Activated T-helper 1 cell treated with anti-CD3 and anti-CD28 coated beads, Interleukin-12 subunit alpha, Interleukin-12 subunit beta, Interleukin-2, Interleukin-4 antibody, amounts not matched to agents 30 ng/mL and 10 ng/mL and 1 ng/mL, durations not matched to agents 14 hours and 24 hours and 36 hours (primary cell): ENCODE results near the gene MAMSTR. TPM values are rescaled to one million over a fixed set of nuclear protein-coding genes. Genes with fewer than 3 reads are reported as not detected.
A peak's percentile ranks its signal among the peaks of the same experiment; 100 is the strongest.
"Not testable (repeated sequence)": the region's sequence is repeated elsewhere in the genome, so short reads cannot be mapped to it uniquely, and the experiment has no call there.

Experiments
- DNase-seq: peaks from one replicate; pipeline ENCODE4 v3.0.0; 2021; ENCODE audit warnings: low spot score
- H3K27ac Mint-ChIP-seq: one replicate; pipeline ENCODE4 v1.8.0; 2021; ENCODE audit warnings: mild to moderate bottlenecking, mixed read lengths
- H3K27me3 Mint-ChIP-seq: one replicate; pipeline ENCODE4 v1.8.0; 2022; ENCODE audit warnings: mild to moderate bottlenecking, moderate library complexity, mixed read lengths; ENCODE audit not compliant: insufficient read depth
- H3K36me3 Mint-ChIP-seq: one replicate; pipeline ENCODE4 v1.8.0; 2021; ENCODE audit warnings: low read depth, mixed read lengths
- H3K4me1 Mint-ChIP-seq: one replicate; pipeline ENCODE4 v1.8.0; 2021; ENCODE audit warnings: low read depth, mixed read lengths
- H3K4me3 Mint-ChIP-seq: one replicate; pipeline ENCODE4 v1.8.0; 2021; ENCODE audit warnings: mild to moderate bottlenecking, moderate library complexity, mixed read lengths
- H3K9me3 Mint-ChIP-seq: one replicate; pipeline ENCODE4 v1.8.0; 2021; ENCODE audit warnings: mixed read lengths
- intact Hi-C: fragments of 100-400 bp; cut with micrococcal nuclease; formaldehyde crosslinking; loops from one replicate; pipeline ENCODE4 v1.15.1; 2024
- total RNA-seq: library from RNA; stranded (reverse); gene quantifications from 2 replicates; pipeline ENCODE4 v1.2.3, GENCODE V29; 2022

The MAMSTR gene
- total RNA-seq, 1 donor from 2014 or later = 1.7 TPM

- Mint-ChIP-seq H3K27ac (no peak overlapping the region), H3K9me3 (peaks cover 17% of the 10 kb centered on the region), H3K4me1 (peaks cover 31% of the 10 kb centered on the region), H3K27me3 (no peaks in the 10 kb centered on the region), H3K36me3 (peaks cover 13% of the 10 kb centered on the region), H3K4me3 (peak overlapping the region; percentile 37)
- DNase-seq = no peak
- intact Hi-C loops = loop anchor here (10.0 kb wide), 3 partner anchors 243 to 1677 kb away; partner anchors contain the start of genes C19orf73, FTL, LIN7B and PPFIA3
Measured at GRCh38 chr19:48722196-48722708, 2.7 kb upstream of the MAMSTR start.

- H3K9me3 Mint-ChIP-seq = peaks cover 11% of the 10 kb centered on the region
- H3K4me3 Mint-ChIP-seq = peak overlapping the region; percentile 92
- intact Hi-C loops = loop anchor here (1.0 to 10.0 kb wide), 8 partner anchors 18 to 1676 kb away; partner anchors contain the start of genes C19orf73, FTL, LIN7B and PPFIA3
- peak; percentile 91 for DNase-seq
- no peaks in the 10 kb centered on the region for H3K27me3 Mint-ChIP-seq
- peaks cover 23% of the 10 kb centered on the region for H3K4me1 Mint-ChIP-seq
- H3K27ac Mint-ChIP-seq = peak overlapping the region; percentile 98
- peaks cover 7% of the 10 kb centered on the region for H3K36me3 Mint-ChIP-seq
Measured at GRCh38 chr19:48720613-48721296, 1.2 kb upstream of the MAMSTR start.

- Mint-ChIP-seq H3K4me3 (peak overlapping the region; percentile 92), H3K27me3 (no peaks in the 10 kb centered on the region), H3K27ac (no peak overlapping the region), H3K9me3 (peaks cover 6% of the 10 kb centered on the region), H3K36me3 (peaks cover 5% of the 10 kb centered on the region), H3K4me1 (peaks cover 18% of the 10 kb centered on the region)
- no peak for DNase-seq
- intact Hi-C loops = loop anchor here (2.0 to 10.0 kb wide), 4 partner anchors 75 to 1675 kb away; partner anchors contain the start of genes C19orf73, FTL, LIN7B and PPFIA3
Measured at GRCh38 chr19:48720251-48720612, 707 bp upstream of the MAMSTR start.

GRCh38 chr19:48718711-48719231, 754 bp downstream of the MAMSTR start:
- no peaks in the 10 kb centered on the region for H3K27me3 Mint-ChIP-seq

GRCh38 chr19:48718106-48718505, 1.4 kb downstream of the MAMSTR start:
- H3K27ac Mint-ChIP-seq, H3K4me3 Mint-ChIP-seq, DNase-seq, H3K36me3 Mint-ChIP-seq, H3K27me3 Mint-ChIP-seq, H3K9me3 Mint-ChIP-seq: not testable (repeated sequence)
- intact Hi-C loops = loop anchor here (10.0 kb wide), 2 partner anchors 393 to 927 kb away; partner anchors contain the start of genes EMP3, RRAS and SCAF1
- peaks cover 19% of the 10 kb centered on the region for H3K4me1 Mint-ChIP-seq

More at GRCh38 chr19:48718711-48719231, 754 bp downstream of the MAMSTR start:
- H3K36me3 Mint-ChIP-seq = no peaks in the 10 kb centered on the region
- H3K9me3 Mint-ChIP-seq = no peaks in the 10 kb centered on the region
- no peak overlapping the region for H3K4me3 Mint-ChIP-seq
- H3K27ac Mint-ChIP-seq = no peak overlapping the region
- H3K4me1 Mint-ChIP-seq = peaks cover 19% of the 10 kb centered on the region
- intact Hi-C loops = loop anchor here (10.0 kb wide), 2 partner anchors 394 to 926 kb away; partner anchors contain the start of genes EMP3, RRAS and SCAF1
- no peak for DNase-seq

GRCh38 chr19:48716562-48717291, 2.8 kb downstream of the MAMSTR start:
- no peak overlapping the region for H3K27ac Mint-ChIP-seq
- H3K4me3 Mint-ChIP-seq = no peak overlapping the region
- no peaks in the 10 kb centered on the region for H3K36me3 Mint-ChIP-seq
- peaks cover 19% of the 10 kb centered on the region for H3K4me1 Mint-ChIP-seq
- H3K9me3 Mint-ChIP-seq = no peaks in the 10 kb centered on the region
- no peak for DNase-seq
- H3K27me3 Mint-ChIP-seq = peaks cover 1% of the 10 kb centered on the region
- intact Hi-C loops = loop anchor here (10.0 kb wide), 2 partner anchors 392 to 928 kb away; partner anchors contain the start of genes EMP3, RRAS and SCAF1

- DNase-seq = no peak
- Mint-ChIP-seq H3K27ac (peak overlapping the region; percentile 65), H3K36me3 (no peaks in the 10 kb centered on the region), H3K27me3 (peaks cover 1% of the 10 kb centered on the region), H3K9me3 (no peaks in the 10 kb centered on the region), H3K4me3 (peak overlapping the region; percentile 47), H3K4me1 (peaks cover 13% of the 10 kb centered on the region)
- intact Hi-C loops = loop anchor here (2.0 to 10.0 kb wide), 3 partner anchors 69 to 929 kb away; partner anchors contain the start of genes CA11, EMP3, RRAS and SCAF1
Measured at GRCh38 chr19:48715681-48716171, 3.8 kb downstream of the MAMSTR start.

- Mint-ChIP-seq H3K27ac (peak overlapping the region; percentile 83), H3K4me3 (peak overlapping the region; percentile 80), H3K4me1 (peaks cover 8% of the 10 kb centered on the region), H3K27me3 (peaks cover 1% of the 10 kb centered on the region), H3K36me3 (no peaks in the 10 kb centered on the region), H3K9me3 (no peaks in the 10 kb centered on the region)
- intact Hi-C loops = loop anchor here (1.0 to 10.0 kb wide), 11 partner anchors 10 to 930 kb away; partner anchors contain the start of genes CA11, CYTH2, EMP3 and NUCB1
- no peak for DNase-seq
Measured at GRCh38 chr19:48714759-48715675, 4.5 kb downstream of the MAMSTR start.

GRCh38 chr19:48713864-48714755, 5.4 kb downstream of the MAMSTR start:
- no peaks in the 10 kb centered on the region for H3K36me3 Mint-ChIP-seq
- H3K27ac Mint-ChIP-seq = peak overlapping the region; percentile 83
- DNase-seq = peak; percentile 98
- H3K4me3 Mint-ChIP-seq = peak overlapping the region; percentile 80
- H3K27me3 Mint-ChIP-seq = peaks cover 1% of the 10 kb centered on the region
- peaks cover 8% of the 10 kb centered on the region for H3K4me1 Mint-ChIP-seq
- H3K9me3 Mint-ChIP-seq = no peaks in the 10 kb centered on the region
- intact Hi-C loops = loop anchor here (1.0 to 10.0 kb wide), 11 partner anchors 11 to 931 kb away; partner anchors contain the start of genes CA11, CYTH2, EMP3 and NUCB1

- intact Hi-C loops = loop anchor here (5.0 to 10.0 kb wide), 3 partner anchors 221 to 932 kb away; partner anchors contain the start of genes EMP3, RRAS and SCAF1
- H3K36me3 Mint-ChIP-seq = no peaks in the 10 kb centered on the region
- H3K27me3 Mint-ChIP-seq = peaks cover 1% of the 10 kb centered on the region
- peak overlapping the region; percentile 78 for H3K4me3 Mint-ChIP-seq
- H3K27ac Mint-ChIP-seq = peak overlapping the region; percentile 55
- H3K4me1 Mint-ChIP-seq = peaks cover 8% of the 10 kb centered on the region
- DNase-seq = no peak
- H3K9me3 Mint-ChIP-seq = no peaks in the 10 kb centered on the region
Measured at GRCh38 chr19:48713041-48713863, 6.3 kb downstream of the MAMSTR start.
